Measurements from ENCODE around the gene TXNRD2. TPM values are rescaled to one million over a fixed set of nuclear protein-coding genes. Genes with fewer than 3 reads are reported as not detected.

Gene TXNRD2
- total and polyA plus RNA-seq, 2 donors from 2014 or later, result 28.6 to 50.6 TPM

- no peak for TF ChIP-seq CTCF (IDR thresholded peaks at IDR 0.05; ENCODE audit: borderline replicate concordance, extremely low read depth, insufficient read depth)
- Histone ChIP-seq H3K4me1 (ENCODE audit: control insufficient read depth in 2 of 3, insufficient read depth in 2 of 3, low read depth in 1 of 3, low read length in 3 of 3) (peaks cover 0 to 26% (median 0%) of the 10 kb centered on the region in 3 donors), H3K9ac (ENCODE audit: low read length in 3 of 3) (peak overlapping the region; percentile 30 to 71 (median 68)), H3K27me3 (ENCODE audit: control insufficient read depth, insufficient read depth, low read length) (no peaks in the 10 kb centered on the region), H3K4me3 (ENCODE audit: low read length in 3 of 3) (peak overlapping the region; percentile 52 to 90 (median 56)), H3K9me3 (ENCODE audit: control insufficient read depth in 2 of 3, insufficient read depth in 1 of 3, low read length in 3 of 3) (no peaks in the 10 kb centered on the region), H3K27ac (ENCODE audit: low read depth in 2 of 2, low read length in 2 of 2) (peak overlapping the region; percentile 92), H3K36me3 (ENCODE audit: control insufficient read depth in 2 of 3, insufficient read depth in 3 of 3, low read length in 3 of 3) (peaks cover 0 to 15% (median 0%) of the 10 kb centered on the region in 3 donors)
- FAIRE-seq (no peak), DNase-seq (peak; percentile 70 to 87 (median 84))
- intact Hi-C loops (cut with DNase I), result no loop called here
Measured at GRCh38 chr22:19855504-19856409, 85.9 kb downstream of the TXNRD2 start.

- H3K36me3 ChIP-seq (ENCODE audit: control insufficient read depth in 2 of 3, insufficient read depth in 3 of 3, low read length in 3 of 3), result peaks cover 0 to 22% (median 0%) of the 10 kb centered on the region in 3 donors
- no peaks in the 10 kb centered on the region for H3K9me3 ChIP-seq (ENCODE audit: control insufficient read depth in 2 of 3, insufficient read depth in 1 of 3, low read length in 3 of 3)
- peaks cover 0 to 30% (median 0%) of the 10 kb centered on the region in 3 donors for H3K4me1 ChIP-seq (ENCODE audit: control insufficient read depth in 2 of 3, insufficient read depth in 2 of 3, low read depth in 1 of 3, low read length in 3 of 3)
- H3K4me3 ChIP-seq (ENCODE audit: low read length in 3 of 3), result peak within 1 kb of the TSS; percentile 67 to 90 (median 80)
- intact Hi-C loops (cut with DNase I), result no loop called here
- H3K27me3 ChIP-seq (ENCODE audit: control insufficient read depth, insufficient read depth, low read length), result no peaks in the 10 kb centered on the region
- peak within 1 kb of the TSS; percentile 92 for H3K27ac ChIP-seq (ENCODE audit: low read depth in 2 of 2, low read length in 2 of 2)
- FAIRE-seq, result no peak
- DNase-seq, result peak; percentile 96 to 99 (median 98)
- peak within 1 kb of the TSS; percentile 76 to 88 (median 86) for H3K9ac ChIP-seq (ENCODE audit: low read length in 3 of 3)
- TF ChIP-seq CTCF (IDR thresholded peaks at IDR 0.05; ENCODE audit: borderline replicate concordance, extremely low read depth, insufficient read depth), result no peak
Measured at GRCh38 chr22:19854778-19855503, 86.7 kb downstream of the TXNRD2 start, which contains the start of the genes GNB1L and RTL10. TSS of gene GNB1L (minus strand) at chr22:19854874. CDS start at chr22:19821355, 33,519 bp downstream. TSS of gene RTL10 (minus strand) at chr22:19854874. CDS start at chr22:19852261, 2,613 bp downstream.

- H3K27me3 ChIP-seq (ENCODE audit: control insufficient read depth, insufficient read depth, low read length), result no peaks in the 10 kb centered on the region
- H3K4me3 ChIP-seq (ENCODE audit: low read length in 3 of 3), result peak overlapping the region; percentile 67 to 90 (median 80)
- no peak for FAIRE-seq
- TF ChIP-seq CTCF (IDR thresholded peaks at IDR 0.05; ENCODE audit: borderline replicate concordance, extremely low read depth, insufficient read depth), result no peak
- intact Hi-C loops (cut with DNase I), result no loop called here
- DNase-seq, result peak in 3 of 5 donors; percentile 52 to 67 (median 58)
- no peaks in the 10 kb centered on the region for H3K9me3 ChIP-seq (ENCODE audit: control insufficient read depth in 2 of 3, insufficient read depth in 1 of 3, low read length in 3 of 3)
- peaks cover 0 to 30% (median 0%) of the 10 kb centered on the region in 3 donors for H3K4me1 ChIP-seq (ENCODE audit: control insufficient read depth in 2 of 3, insufficient read depth in 2 of 3, low read depth in 1 of 3, low read length in 3 of 3)
- H3K36me3 ChIP-seq (ENCODE audit: control insufficient read depth in 2 of 3, insufficient read depth in 3 of 3, low read length in 3 of 3), result peaks cover 0 to 22% (median 0%) of the 10 kb centered on the region in 3 donors
- H3K9ac ChIP-seq (ENCODE audit: low read length in 3 of 3), result peak overlapping the region; percentile 76 to 88 (median 86)
- peak overlapping the region; percentile 56 to 75 for H3K27ac ChIP-seq (ENCODE audit: low read depth in 2 of 2, low read length in 2 of 2)
Measured at GRCh38 chr22:19853879-19854777, 87.5 kb downstream of the TXNRD2 start.
